Measurements from ENCODE around the gene KDM1A.

DNA sequence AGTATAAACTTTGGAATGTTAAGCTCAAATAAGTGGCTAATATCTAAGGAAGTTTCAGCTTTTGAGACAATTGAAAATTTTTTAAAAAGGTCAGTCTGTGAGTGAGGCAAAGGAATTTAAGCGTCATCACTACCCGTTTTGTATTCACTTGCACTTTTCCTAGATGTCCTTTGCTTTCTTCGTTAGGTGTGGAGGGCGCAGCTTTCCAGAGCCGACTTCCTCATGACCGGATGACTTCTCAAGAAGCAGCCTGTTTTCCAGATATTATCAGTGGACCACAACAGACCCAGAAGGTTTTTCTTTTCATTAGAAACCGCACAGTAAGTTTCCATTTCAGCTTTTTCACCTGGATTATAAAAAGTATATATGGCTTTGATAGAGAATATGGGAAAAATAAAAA lies 30.9 kb downstream of the KDM1A start:
- TF ChIP-seq, protein P1, sequence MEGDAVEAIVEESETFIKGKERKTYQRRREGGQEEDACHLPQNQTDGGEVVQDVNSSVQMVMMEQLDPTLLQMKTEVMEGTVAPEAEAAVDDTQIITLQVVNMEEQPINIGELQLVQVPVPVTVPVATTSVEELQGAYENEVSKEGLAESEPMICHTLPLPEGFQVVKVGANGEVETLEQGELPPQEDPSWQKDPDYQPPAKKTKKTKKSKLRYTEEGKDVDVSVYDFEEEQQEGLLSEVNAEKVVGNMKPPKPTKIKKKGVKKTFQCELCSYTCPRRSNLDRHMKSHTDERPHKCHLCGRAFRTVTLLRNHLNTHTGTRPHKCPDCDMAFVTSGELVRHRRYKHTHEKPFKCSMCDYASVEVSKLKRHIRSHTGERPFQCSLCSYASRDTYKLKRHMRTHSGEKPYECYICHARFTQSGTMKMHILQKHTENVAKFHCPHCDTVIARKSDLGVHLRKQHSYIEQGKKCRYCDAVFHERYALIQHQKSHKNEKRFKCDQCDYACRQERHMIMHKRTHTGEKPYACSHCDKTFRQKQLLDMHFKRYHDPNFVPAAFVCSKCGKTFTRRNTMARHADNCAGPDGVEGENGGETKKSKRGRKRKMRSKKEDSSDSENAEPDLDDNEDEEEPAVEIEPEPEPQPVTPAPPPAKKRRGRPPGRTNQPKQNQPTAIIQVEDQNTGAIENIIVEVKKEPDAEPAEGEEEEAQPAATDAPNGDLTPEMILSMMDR (IDR thresholded peaks at IDR 0.05), result no peak
- TF ChIP-seq POLR2A (IDR thresholded peaks at IDR 0.05), result no peak
- no peak for TF ChIP-seq POLR2AphosphoS5 (IDR thresholded peaks at IDR 0.05)

Data from suprapubic skin (tissue), 4 donors.